Nephron progenitor cell (in vitro differentiated cells): Measurements from ENCODE around the gene CEP41.
A peak's percentile ranks its signal among the peaks of the same experiment; 100 is the strongest.

ENCODE experiments used
- DNase-seq: peaks from one replicate; pipeline ENCODE4 v3.0.0; 2021
- H3K27ac Mint-ChIP-seq: 2 replicates; pipeline ENCODE4 v1.8.0; 2021; ENCODE audit warnings: mild to moderate bottlenecking, moderate library complexity, mixed read lengths
- H3K27me3 Mint-ChIP-seq: 2 replicates; pipeline ENCODE4 v1.8.0; 2021; ENCODE audit warnings: mild to moderate bottlenecking, low read depth, mixed read lengths; ENCODE audit not compliant: poor library complexity
- H3K36me3 Mint-ChIP-seq: 2 replicates; pipeline ENCODE4 v1.8.0; 2021; ENCODE audit warnings: low read depth, mixed read lengths
- H3K4me1 Mint-ChIP-seq: 2 replicates; pipeline ENCODE4 v1.8.0; 2021; ENCODE audit warnings: mixed read lengths
- H3K4me3 Mint-ChIP-seq: 2 replicates; pipeline ENCODE4 v1.8.0; 2021; ENCODE audit warnings: mild to moderate bottlenecking, moderate library complexity, mixed read lengths
- H3K9me3 Mint-ChIP-seq: 2 replicates; pipeline ENCODE4 v1.8.0; 2021; ENCODE audit warnings: mild to moderate bottlenecking, moderate library complexity, mixed read lengths
- CTCF ChIP-seq: fragments of 200-600 bp; sonication (generic); IDR thresholded peaks from 2 replicates; pipeline ENCODE4 v1.5.0; 2021; ENCODE audit warnings: antibody characterized with exemption

Gene CEP41

GRCh38 chr7:130384371-130384801 lies 56.4 kb downstream of the CEP41 start:
- no peak for TF ChIP-seq CTCF
- H3K27ac Mint-ChIP-seq = no peak overlapping the region
- H3K4me1 Mint-ChIP-seq = peaks cover 54% of the 10 kb centered on the region
- no peak overlapping the region for H3K4me3 Mint-ChIP-seq
- no peaks in the 10 kb centered on the region for H3K27me3 Mint-ChIP-seq
- H3K36me3 Mint-ChIP-seq = peaks cover 13% of the 10 kb centered on the region
- DNase-seq = no peak
- H3K9me3 Mint-ChIP-seq = peaks cover 11% of the 10 kb centered on the region

GRCh38 chr7:130383187-130383980 lies 57.4 kb downstream of the CEP41 start:
- no peak for TF ChIP-seq CTCF
- Mint-ChIP-seq H3K27me3 (no peaks in the 10 kb centered on the region), H3K9me3 (peaks cover 10% of the 10 kb centered on the region), H3K4me1 (peaks cover 63% of the 10 kb centered on the region), H3K36me3 (peaks cover 8% of the 10 kb centered on the region), H3K27ac (no peak overlapping the region), H3K4me3 (no peak overlapping the region)
- DNase-seq = no peak

GRCh38 chr7:130381468-130382312 lies 59.1 kb downstream of the CEP41 start:
- no peak overlapping the region for H3K4me3 Mint-ChIP-seq
- H3K9me3 Mint-ChIP-seq = peaks cover 20% of the 10 kb centered on the region
- H3K36me3 Mint-ChIP-seq = peaks cover 11% of the 10 kb centered on the region
- peak overlapping the region; percentile 93 for H3K27ac Mint-ChIP-seq
- peaks cover 47% of the 10 kb centered on the region for H3K4me1 Mint-ChIP-seq
- no peaks in the 10 kb centered on the region for H3K27me3 Mint-ChIP-seq
- no peak for TF ChIP-seq CTCF
- DNase-seq = no peak

GRCh38 chr7:130380861-130381455 lies 59.9 kb downstream of the CEP41 start:
- H3K27me3 Mint-ChIP-seq = no peaks in the 10 kb centered on the region
- peaks cover 18% of the 10 kb centered on the region for H3K36me3 Mint-ChIP-seq
- no peak for DNase-seq
- H3K27ac Mint-ChIP-seq = peak overlapping the region; percentile 98
- no peak for TF ChIP-seq CTCF
- peaks cover 44% of the 10 kb centered on the region for H3K4me1 Mint-ChIP-seq
- peaks cover 27% of the 10 kb centered on the region for H3K9me3 Mint-ChIP-seq
- peak overlapping the region; percentile 66 for H3K4me3 Mint-ChIP-seq

GRCh38 chr7:130379921-130380860 lies 60.6 kb downstream of the CEP41 start, which contains the start of gene CPA1:
Gene CPA1, plus strand, starts transcription at chr7:130380494. Its CDS starts 27 bp downstream, at chr7:130380521.
- H3K9me3 Mint-ChIP-seq = peaks cover 34% of the 10 kb centered on the region
- H3K4me3 Mint-ChIP-seq = peak within 1 kb of the TSS; percentile 66
- TF ChIP-seq CTCF = no peak
- peaks cover 24% of the 10 kb centered on the region for H3K36me3 Mint-ChIP-seq
- H3K4me1 Mint-ChIP-seq = peaks cover 43% of the 10 kb centered on the region
- H3K27me3 Mint-ChIP-seq = no peaks in the 10 kb centered on the region
- peak within 1 kb of the TSS; percentile 98 for H3K27ac Mint-ChIP-seq
- DNase-seq = peak; percentile 46
